Measurements from ENCODE around the gene XYLT1.

The XYLT1 gene

GRCh38 chr16:17334096-17334495, 136.7 kb downstream of the XYLT1 start:
- no peak for TF ChIP-seq BACH2 (CRISPR knock-in tag; IDR thresholded peaks at IDR 0.05; ENCODE audit: borderline replicate concordance)
- no peak for ATAC-seq

- ATAC-seq, result no peak
These were observed 137.5 kb downstream of the XYLT1 start for GRCh38 chr16:17333229-17333628.

GRCh38 chr16:17331991-17332390, 138.8 kb downstream of the XYLT1 start:
- ATAC-seq, result no peak; the same call in 2 of the 3 replicates
- no peak for TF ChIP-seq ZNF8 (CRISPR knock-in tag; IDR thresholded peaks at IDR 0.05)

More at GRCh38 chr16:17333229-17333628, 137.5 kb downstream of the XYLT1 start:
- TF ChIP-seq ZNF70 (CRISPR knock-in tag; IDR thresholded peaks at IDR 0.05), result no peak
- TF ChIP-seq TSHZ2 (CRISPR knock-in tag; IDR thresholded peaks at IDR 0.05), result no peak

GRCh38 chr16:17331071-17331607, 139.6 kb downstream of the XYLT1 start:
- no peak for TF ChIP-seq OSR1 (CRISPR knock-in tag; IDR thresholded peaks at IDR 0.05)
- TF ChIP-seq ZFP3 (CRISPR knock-in tag; IDR thresholded peaks at IDR 0.05), result no peak
- no peak for TF ChIP-seq PPARA (CRISPR knock-in tag; IDR thresholded peaks at IDR 0.05; ENCODE audit: borderline replicate concordance)
- TF ChIP-seq CREB5 (CRISPR knock-in tag; IDR thresholded peaks at IDR 0.05; ENCODE audit: low read depth), result no peak
- no peak for TF ChIP-seq POU6F1 (CRISPR knock-in tag; IDR thresholded peaks at IDR 0.05; ENCODE audit: borderline replicate concordance, low read depth)
- no peak for TF ChIP-seq GLIS3 (CRISPR knock-in tag; IDR thresholded peaks at IDR 0.05)
- TF ChIP-seq RARB (CRISPR knock-in tag; IDR thresholded peaks at IDR 0.05), result no peak
- no peak for TF ChIP-seq CSRNP3 (CRISPR knock-in tag; IDR thresholded peaks at IDR 0.05)
- TF ChIP-seq SNAI2 (CRISPR knock-in tag; IDR thresholded peaks at IDR 0.05), result no peak
- TF ChIP-seq ZC3H10 (CRISPR knock-in tag; IDR thresholded peaks at IDR 0.05), result no peak
- TF ChIP-seq ZNF70 (CRISPR knock-in tag; IDR thresholded peaks at IDR 0.05), result no peak
- no peak for TF ChIP-seq TCF4 (CRISPR knock-in tag; IDR thresholded peaks at IDR 0.05; ENCODE audit: borderline replicate concordance)
- TF ChIP-seq CSDC2 (CRISPR knock-in tag; IDR thresholded peaks at IDR 0.05), result no peak
- no peak for TF ChIP-seq ARNTL (CRISPR knock-in tag; IDR thresholded peaks at IDR 0.05; ENCODE audit: borderline replicate concordance, low read depth)
- TF ChIP-seq ISL1 (CRISPR knock-in tag; IDR thresholded peaks at IDR 0.05), result no peak
- TF ChIP-seq TOX (CRISPR knock-in tag; IDR thresholded peaks at IDR 0.05; ENCODE audit: borderline replicate concordance), result no peak
- TF ChIP-seq ZNF8 (CRISPR knock-in tag; IDR thresholded peaks at IDR 0.05), result no peak
- no peak for TF ChIP-seq ZFP30 (CRISPR knock-in tag; IDR thresholded peaks at IDR 0.05)
- no peak for TF ChIP-seq BACH2 (CRISPR knock-in tag; IDR thresholded peaks at IDR 0.05; ENCODE audit: borderline replicate concordance)
- TF ChIP-seq PATZ1 (CRISPR knock-in tag; IDR thresholded peaks at IDR 0.05; ENCODE audit: borderline replicate concordance), result no peak
- ATAC-seq, result no peak
